Memory B cell (primary cell): Measurements from ENCODE around the gene SEMA4C.

Source experiments
- ATAC-seq: fragments of 150-1000 bp; cut with Tn5 transposase; 2 replicates; pipeline ENCODE4 v1.10.0; 2021; ENCODE audit warnings: low read depth, mild to moderate bottlenecking, moderate library complexity
- DNase-seq, 2 donors: peaks; one replicate each; pipeline ENCODE4 v3.0.0; 2022; ENCODE audit warnings: low spot score in 2 of 2
- H3K27ac Mint-ChIP-seq: one replicate; pipeline ENCODE4 v1.8.0; 2022; ENCODE audit warnings: mild to moderate bottlenecking, moderate library complexity, mixed read lengths
- H3K27me3 Mint-ChIP-seq: one replicate; pipeline ENCODE4 v1.8.0; 2022; ENCODE audit warnings: mixed read lengths
- H3K36me3 Mint-ChIP-seq: one replicate; pipeline ENCODE4 v1.8.0; 2022; ENCODE audit warnings: mild to moderate bottlenecking, mixed read lengths
- H3K4me1 Mint-ChIP-seq: one replicate; pipeline ENCODE4 v1.8.0; 2022; ENCODE audit warnings: mixed read lengths
- H3K4me3 Mint-ChIP-seq: one replicate; pipeline ENCODE4 v1.8.0; 2022; ENCODE audit warnings: mild to moderate bottlenecking, moderate library complexity, mixed read lengths
- H3K9me3 Mint-ChIP-seq: one replicate; pipeline ENCODE4 v1.8.0; 2022; ENCODE audit warnings: mixed read lengths

The SEMA4C gene

DNA sequence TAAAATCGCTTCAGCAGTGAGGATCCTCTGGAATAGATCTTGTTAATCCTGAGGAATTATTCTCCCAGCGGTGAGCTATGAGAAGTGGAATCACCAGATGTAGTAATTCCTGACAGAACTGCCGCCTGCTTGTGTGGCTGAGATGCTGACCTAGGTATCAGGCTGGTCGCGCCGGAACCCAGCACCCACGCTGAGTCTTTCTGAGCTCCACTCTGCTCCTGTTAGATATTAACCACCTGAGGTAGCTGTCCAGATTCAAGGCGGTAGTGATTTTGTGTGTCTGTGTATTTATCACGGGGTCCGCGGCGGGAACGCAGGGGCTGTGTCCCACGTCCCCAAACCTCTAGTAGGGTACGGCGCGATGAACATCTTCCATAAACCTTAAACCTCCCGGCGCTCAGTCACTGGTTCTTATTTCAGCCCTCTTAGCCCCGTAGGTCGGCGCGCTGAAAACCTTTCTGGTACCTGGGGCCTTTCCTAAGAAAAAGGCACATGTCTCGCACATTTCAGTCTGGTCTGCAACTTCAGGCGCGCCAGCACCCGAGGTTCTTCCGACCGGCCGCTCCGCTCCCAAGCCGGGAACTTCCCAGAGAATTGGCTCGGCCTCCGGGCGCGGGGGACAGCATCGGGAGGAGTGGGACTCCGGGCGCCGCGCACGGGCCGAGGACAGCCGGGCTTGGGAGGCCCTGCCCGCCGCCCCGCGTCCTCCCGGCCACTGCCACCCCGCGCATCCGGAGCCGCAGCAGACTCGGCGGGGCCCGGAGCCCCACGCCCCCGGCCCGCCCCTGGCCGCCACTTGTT is 54.4 kb downstream of the SEMA4C start:
- Mint-ChIP-seq H3K4me1 (peaks cover 48% of the 10 kb centered on the region), H3K27me3 (no peaks in the 10 kb centered on the region), H3K27ac (peak overlapping the region; percentile 75), H3K4me3 (peak overlapping the region; percentile 89), H3K9me3 (no peaks in the 10 kb centered on the region), H3K36me3 (peaks cover 18% of the 10 kb centered on the region)
- ATAC-seq (no peak), DNase-seq (no peak)

GRCh38 chr2:96813656-96814055 is 56.2 kb downstream of the SEMA4C start:
- H3K4me3 Mint-ChIP-seq = no peak overlapping the region
- H3K9me3 Mint-ChIP-seq = no peaks in the 10 kb centered on the region
- DNase-seq = no peak
- no peak overlapping the region for H3K27ac Mint-ChIP-seq
- no peaks in the 10 kb centered on the region for H3K27me3 Mint-ChIP-seq
- ATAC-seq = no peak
- peaks cover 29% of the 10 kb centered on the region for H3K4me1 Mint-ChIP-seq
- H3K36me3 Mint-ChIP-seq = peaks cover 14% of the 10 kb centered on the region

GRCh38 chr2:96811917-96812316 is 58.0 kb downstream of the SEMA4C start:
- Mint-ChIP-seq H3K27ac (no peak overlapping the region), H3K4me3 (no peak overlapping the region), H3K27me3 (no peaks in the 10 kb centered on the region), H3K36me3 (peaks cover 10% of the 10 kb centered on the region), H3K4me1 (peaks cover 26% of the 10 kb centered on the region), H3K9me3 (no peaks in the 10 kb centered on the region)
- DNase-seq (no peak), ATAC-seq (no peak)

DNA sequence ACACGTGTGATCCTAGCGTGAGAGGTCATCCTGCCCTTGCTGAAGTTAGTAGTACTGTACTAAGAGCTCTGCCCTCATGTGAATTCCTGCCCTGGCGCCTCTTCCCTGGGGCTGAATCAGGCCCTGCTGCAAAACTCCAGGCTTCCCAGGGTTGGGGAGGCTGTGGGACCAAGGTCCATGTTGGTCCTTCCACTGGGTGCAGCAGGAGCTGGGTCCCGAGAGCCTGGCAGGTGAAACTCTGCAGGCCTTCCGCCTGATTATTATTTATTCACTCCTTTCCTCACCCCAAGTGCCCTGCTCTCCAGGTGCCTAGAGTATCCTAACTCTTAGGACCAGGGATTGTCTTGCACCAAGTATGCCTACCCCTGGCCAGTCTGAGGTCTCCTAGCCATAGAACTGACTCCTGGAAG is 59.1 kb downstream of the SEMA4C start:
- DNase-seq (no peak), ATAC-seq (no peak)
- H3K27ac Mint-ChIP-seq = no peak overlapping the region
- H3K36me3 Mint-ChIP-seq = peaks cover 13% of the 10 kb centered on the region
- H3K4me1 Mint-ChIP-seq = peaks cover 32% of the 10 kb centered on the region
- H3K27me3 Mint-ChIP-seq = no peaks in the 10 kb centered on the region
- H3K4me3 Mint-ChIP-seq = no peak overlapping the region
- H3K9me3 Mint-ChIP-seq = peaks cover 2% of the 10 kb centered on the region

DNA sequence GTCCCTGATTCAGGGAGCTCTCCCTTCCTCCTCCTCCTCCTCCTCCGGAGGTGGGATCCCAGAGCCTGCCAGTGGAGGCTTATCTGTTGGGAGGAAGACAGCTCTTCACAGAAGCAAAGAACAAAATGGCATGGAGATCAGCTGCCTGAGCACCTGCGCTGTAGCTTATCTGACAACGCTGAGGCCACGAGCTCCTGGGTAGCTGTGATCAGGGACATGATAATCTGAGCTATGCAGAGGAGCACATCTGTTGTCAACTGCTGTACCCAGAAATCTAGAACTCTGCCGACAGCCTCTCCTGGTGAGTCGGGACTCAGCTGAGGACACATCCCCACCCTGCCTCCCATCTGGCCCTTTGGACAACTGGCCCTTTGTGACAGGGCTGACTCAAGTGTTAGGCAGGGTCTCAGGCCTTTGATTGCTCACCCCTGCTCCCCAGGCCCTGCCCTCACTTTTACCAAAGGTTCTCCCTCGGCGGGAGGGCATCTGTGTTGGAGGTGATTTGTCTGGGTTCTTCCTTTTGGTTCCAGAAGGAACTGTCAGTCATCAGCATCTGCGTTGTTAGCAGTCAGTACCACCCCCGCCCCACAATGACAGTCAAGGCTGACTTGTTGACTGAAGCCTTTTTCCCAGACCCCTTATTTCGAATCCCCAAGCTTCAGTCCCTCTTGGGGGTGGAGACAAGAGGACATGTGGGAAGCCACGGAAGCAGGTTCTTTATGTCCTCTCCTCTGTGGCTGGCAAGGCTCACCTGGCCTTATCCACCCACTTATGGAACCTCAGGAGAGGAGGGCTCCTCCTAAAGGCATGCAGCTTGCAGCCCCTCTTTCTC is 59.7 kb downstream of the SEMA4C start:
- peaks cover 29% of the 10 kb centered on the region for H3K4me1 Mint-ChIP-seq
- peaks cover 13% of the 10 kb centered on the region for H3K36me3 Mint-ChIP-seq
- H3K4me3 Mint-ChIP-seq = no peak overlapping the region
- H3K27me3 Mint-ChIP-seq = no peaks in the 10 kb centered on the region
- no peak for DNase-seq
- ATAC-seq = no peak
- peaks cover 2% of the 10 kb centered on the region for H3K9me3 Mint-ChIP-seq
- H3K27ac Mint-ChIP-seq = no peak overlapping the region
